ENCODE measurements around the gene HSPA2.

DNA sequence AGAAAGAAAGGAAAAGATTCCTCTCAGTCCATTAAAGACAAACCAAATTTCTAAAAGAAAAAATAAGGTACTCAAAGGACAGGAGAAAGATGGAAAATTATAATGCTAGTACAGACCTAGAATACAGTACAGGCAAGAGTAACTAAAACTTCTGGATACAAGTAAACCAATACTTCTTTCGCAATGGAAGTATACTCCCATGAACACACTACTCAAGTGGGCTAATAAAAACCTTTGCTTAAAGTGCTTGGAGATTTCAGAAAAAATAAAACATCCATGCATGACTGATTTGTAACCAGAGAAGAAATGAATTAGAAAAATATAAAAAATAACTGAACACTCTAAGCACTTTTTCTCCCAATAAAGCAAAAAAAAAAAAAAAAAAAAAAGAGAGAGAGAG lies 40.5 kb upstream of the HSPA2 start:
- TF ChIP-seq CTCF (IDR thresholded peaks at IDR 0.05) (no peak), CREB1 (CRISPR knock-in tag; IDR thresholded peaks at IDR 0.05) (no peak), HMGA2 (CRISPR knock-in tag; IDR thresholded peaks at IDR 0.05) (no peak), FOXK1 (CRISPR knock-in tag; IDR thresholded peaks at IDR 0.05) (no peak)
- TF ChIP-seq, protein P1, sequence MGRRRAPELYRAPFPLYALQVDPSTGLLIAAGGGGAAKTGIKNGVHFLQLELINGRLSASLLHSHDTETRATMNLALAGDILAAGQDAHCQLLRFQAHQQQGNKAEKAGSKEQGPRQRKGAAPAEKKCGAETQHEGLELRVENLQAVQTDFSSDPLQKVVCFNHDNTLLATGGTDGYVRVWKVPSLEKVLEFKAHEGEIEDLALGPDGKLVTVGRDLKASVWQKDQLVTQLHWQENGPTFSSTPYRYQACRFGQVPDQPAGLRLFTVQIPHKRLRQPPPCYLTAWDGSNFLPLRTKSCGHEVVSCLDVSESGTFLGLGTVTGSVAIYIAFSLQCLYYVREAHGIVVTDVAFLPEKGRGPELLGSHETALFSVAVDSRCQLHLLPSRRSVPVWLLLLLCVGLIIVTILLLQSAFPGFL (CRISPR knock-in tag; IDR thresholded peaks at IDR 0.05; ENCODE audit: borderline replicate concordance): no peak
- TF ChIP-seq, protein P2, sequence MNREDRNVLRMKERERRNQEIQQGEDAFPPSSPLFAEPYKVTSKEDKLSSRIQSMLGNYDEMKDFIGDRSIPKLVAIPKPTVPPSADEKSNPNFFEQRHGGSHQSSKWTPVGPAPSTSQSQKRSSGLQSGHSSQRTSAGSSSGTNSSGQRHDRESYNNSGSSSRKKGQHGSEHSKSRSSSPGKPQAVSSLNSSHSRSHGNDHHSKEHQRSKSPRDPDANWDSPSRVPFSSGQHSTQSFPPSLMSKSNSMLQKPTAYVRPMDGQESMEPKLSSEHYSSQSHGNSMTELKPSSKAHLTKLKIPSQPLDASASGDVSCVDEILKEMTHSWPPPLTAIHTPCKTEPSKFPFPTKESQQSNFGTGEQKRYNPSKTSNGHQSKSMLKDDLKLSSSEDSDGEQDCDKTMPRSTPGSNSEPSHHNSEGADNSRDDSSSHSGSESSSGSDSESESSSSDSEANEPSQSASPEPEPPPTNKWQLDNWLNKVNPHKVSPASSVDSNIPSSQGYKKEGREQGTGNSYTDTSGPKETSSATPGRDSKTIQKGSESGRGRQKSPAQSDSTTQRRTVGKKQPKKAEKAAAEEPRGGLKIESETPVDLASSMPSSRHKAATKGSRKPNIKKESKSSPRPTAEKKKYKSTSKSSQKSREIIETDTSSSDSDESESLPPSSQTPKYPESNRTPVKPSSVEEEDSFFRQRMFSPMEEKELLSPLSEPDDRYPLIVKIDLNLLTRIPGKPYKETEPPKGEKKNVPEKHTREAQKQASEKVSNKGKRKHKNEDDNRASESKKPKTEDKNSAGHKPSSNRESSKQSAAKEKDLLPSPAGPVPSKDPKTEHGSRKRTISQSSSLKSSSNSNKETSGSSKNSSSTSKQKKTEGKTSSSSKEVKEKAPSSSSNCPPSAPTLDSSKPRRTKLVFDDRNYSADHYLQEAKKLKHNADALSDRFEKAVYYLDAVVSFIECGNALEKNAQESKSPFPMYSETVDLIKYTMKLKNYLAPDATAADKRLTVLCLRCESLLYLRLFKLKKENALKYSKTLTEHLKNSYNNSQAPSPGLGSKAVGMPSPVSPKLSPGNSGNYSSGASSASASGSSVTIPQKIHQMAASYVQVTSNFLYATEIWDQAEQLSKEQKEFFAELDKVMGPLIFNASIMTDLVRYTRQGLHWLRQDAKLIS (CRISPR knock-in tag; IDR thresholded peaks at IDR 0.05; ENCODE audit: borderline replicate concordance): no peak
